ENCODE data around the gene TNFRSF1A.

Gene TNFRSF1A

DNA sequence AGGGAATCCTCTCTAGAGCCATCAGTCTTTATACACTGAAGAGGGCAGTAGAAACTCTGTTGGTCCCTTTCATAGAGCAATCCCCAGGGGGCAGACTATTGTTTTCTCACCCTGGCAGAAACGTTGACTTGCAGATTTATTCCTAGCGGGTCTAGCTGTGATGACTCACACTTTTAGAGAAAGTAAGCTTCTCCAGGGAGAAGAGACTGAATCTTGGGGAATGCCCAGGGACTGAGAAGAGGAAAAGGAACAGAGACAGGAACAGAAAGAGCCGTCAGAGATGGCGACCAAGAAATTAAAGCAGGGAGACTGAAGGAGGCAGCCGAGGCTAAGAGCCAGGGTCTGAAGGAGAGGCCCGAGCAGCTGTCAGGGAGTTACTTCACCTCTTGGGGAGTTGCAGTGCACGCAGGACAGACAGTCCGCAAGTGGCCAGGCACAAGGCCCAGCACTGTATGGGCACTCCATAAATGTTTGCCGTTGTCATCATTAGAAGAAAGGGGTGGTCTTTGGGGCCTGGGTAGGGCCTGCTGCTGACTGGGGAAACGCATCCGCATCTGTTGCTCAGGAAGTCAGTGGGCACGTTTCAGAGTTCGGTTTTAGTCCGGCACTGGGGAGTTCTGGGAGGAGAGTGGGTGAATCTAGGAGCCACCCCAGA is 18.4 kb downstream of the TNFRSF1A start:
- peak; percentile 78 for DNase-seq

DNA sequence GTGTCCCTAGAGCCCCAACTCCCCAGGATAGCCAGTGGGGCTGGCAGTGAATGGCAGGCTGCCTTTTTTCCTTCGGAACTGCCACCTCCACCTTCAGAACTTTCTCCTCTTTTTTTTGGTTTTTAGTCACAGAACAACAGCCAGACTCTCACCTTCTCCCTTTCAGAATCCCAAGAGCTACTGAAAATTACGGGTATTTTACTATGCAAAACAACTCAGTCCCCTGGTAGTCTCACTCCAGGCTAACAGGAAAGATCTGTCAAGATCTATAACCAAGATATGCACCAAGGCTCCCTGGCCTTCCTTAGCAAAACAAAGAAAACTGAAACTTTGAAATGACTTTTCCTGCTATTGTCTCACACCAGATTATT is 18.9 kb downstream of the TNFRSF1A start:
- no peak for DNase-seq

DNA sequence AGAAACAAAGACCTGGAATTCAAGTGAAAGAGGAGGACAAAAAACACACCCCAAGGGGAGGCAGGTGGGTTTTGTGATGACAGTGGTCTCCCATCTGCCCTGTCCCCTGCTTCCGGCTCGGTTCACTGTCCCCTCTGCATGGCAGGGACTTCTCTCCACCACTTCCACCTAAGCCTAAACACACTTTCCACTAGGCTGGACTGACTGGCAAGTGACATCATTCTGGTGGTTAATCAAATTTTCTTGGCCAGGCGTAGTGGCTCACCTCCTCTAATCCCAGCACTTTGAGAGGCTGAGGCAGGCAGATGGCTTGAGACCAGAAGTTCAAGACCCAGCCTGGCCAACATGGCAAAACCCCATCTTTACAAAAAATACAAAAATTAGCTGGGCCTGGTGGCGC is 19.5 kb downstream of the TNFRSF1A start:
- DNase-seq: no peak

DNA sequence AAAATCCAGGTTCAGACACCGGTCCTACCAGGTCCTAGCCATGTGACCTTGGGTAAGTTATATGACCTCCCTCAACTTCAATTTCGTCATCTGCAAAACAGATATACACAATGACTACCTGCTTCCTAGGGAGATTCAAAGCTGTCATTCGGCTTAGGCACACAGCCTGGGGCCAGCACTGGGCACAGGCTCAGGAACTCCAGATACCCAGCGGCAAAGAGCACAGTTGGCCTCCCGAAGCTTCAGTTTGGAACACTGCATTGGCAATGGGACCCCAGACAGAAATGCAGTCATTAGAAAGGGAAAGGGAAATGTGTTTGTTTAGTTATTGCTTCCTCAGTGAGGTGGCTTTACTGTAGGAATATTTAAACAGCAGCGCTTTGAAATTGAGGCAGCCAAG is 20.0 kb downstream of the TNFRSF1A start:
- no peak for DNase-seq

DNA sequence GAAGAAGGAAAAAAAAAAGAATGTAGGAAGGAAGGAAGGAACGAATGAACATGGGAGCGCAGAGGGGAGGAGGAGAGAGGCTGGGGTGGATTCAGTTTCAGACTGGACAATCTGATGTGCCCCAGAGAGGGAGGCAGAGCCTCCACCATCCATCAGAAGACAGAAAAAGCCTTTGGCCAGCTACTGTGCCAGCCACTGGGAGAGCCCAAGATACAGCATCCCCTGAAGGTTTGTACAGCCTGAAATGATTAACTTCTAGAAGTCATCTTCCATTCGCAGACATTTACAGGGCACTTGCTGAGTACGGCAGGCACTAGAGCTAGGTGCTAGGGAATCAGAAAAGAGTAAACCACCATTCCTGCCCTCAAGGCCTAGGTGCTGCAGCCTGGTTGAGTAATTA is 22.4 kb downstream of the TNFRSF1A start:
- DNase-seq: no peak

DNA sequence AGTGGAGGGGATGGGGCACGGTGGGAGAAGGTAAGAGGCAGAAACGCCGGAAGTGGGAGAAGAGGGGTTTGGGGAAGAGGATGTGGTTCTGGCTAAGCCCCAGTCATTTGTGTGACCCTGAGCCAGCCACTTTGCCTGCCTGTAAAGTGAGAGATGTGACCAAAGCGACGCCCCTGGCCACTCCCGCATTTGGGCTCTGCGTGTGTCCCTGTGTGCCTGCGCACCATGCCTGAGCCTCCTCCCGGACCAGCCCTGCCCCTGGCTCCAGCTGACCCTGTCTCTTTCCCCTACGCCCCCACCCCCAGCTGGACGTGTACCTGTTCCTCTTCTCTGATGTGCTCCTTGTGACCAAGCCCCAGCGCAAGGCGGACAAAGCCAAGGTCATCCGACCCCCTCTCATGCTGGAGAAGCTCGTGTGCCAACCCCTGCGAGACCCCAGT is 23.4 kb downstream of the TNFRSF1A start:
- DNase-seq: no peak

DNA sequence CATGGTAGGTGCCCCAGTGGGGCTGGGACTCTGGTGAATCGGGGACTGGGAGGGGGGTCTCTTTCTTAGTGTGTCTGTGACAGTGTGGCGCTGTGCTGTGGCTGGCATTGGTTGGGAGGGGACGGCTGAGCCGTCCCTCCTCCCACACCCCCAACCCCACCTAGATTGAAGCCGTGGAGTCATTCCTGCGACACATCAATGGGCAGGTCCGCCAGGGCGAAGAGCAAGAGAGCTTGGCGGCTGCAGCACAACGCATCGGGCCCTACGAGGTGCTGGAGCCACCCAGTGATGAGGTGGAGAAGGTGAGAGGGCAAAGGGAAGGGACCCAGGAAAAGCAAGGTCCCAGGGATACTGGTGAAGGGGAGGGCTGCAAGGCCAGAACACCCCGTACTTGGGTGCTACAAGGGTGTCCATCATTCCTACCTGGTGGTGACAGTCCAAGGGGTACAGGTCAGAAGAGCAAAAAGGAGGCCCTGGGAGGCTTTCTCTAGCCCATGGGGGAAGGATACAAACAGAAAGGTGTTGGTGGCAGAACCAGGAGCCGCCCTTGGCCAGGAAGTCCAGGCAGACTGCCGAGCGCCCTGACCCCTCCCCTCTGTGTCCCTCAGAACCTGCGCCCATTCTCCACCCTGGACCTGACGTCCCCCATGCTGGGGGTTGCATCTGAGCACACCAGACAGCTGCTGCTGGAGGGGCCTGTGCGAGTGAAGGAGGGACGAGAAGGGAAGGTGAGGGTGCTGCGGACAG is 24.0 kb downstream of the TNFRSF1A start:
- DNase-seq: no peak

DNA sequence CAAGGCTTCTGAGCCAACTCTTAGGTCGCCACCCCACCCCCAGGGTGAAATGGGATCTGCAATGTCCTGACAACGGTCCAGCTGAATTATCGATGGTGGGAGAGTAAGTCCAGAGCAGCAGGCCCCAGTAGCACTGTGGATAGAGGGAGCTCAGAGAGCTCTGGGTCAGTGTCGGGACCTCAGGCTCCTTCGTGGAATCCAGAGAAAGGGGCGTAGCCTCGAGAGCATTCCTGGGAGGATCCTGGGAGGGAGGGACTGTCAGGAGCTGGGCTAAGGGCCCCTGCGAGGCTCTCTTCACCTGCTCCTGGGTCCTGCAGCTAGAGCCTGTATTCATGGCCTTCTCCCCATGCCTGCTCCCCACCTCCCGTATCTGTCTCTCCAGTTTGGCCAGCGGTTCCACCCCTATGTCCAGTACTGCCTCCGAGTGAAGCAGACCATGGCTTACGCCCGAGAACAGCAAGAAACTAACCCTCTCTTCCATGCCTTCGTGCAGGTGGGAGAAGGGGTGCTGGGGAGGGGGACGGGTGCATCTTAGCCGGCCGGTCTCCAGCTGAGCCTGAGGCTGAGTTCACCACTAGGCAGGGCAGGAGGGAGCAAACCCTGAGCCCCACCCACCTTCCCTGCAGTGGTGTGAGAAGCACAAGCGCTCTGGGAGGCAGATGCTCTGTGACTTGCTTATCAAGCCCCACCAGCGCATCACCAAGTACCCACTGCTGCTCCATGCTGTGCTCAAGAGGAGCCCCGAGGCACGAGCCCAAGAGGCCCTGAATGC is 24.8 kb downstream of the TNFRSF1A start:
- no peak for DNase-seq

DNA sequence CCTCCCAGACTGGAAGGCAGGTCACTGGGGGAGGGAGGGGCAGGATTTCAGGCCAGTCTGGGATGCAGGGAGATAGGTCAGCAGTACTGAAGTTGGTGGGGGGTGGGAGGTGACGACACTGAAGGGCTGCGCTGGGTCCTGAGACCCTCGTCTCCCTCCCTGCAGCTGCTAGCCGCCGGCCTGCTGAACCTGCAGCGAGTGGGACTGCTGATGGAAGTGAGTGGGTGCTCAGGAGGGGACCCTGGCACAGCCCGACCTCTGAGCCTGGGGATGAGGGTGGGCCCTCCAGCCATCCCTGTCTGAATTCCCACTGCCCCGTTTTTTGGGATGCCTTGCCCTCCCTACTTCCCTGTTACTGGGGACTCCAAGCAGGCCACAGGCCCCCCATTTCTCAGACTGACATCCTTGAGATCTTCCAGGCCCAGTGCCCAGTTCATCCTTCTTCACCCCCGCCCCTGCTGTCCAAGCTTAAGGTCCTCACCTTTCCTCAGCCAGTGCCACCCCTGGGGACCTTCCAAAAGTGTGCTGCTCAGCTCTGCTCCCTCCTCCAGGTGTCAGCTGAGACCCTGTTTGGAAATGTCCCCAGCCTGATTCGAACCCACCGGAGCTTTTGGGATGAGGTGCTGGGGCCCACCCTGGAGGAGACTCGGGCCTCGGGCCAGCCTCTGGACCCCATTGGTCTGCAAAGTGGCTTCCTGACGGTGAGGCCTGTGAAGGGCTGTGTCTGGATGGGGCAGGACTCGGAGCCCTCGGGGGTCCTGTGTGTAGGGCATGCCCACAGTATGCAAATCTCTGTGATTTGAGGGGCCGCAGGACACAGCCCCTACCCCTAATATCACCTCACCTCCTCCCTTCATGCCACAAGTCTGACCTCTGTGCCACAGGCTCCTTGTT is 25.9 kb downstream of the TNFRSF1A start:
- no peak for DNase-seq

DNA sequence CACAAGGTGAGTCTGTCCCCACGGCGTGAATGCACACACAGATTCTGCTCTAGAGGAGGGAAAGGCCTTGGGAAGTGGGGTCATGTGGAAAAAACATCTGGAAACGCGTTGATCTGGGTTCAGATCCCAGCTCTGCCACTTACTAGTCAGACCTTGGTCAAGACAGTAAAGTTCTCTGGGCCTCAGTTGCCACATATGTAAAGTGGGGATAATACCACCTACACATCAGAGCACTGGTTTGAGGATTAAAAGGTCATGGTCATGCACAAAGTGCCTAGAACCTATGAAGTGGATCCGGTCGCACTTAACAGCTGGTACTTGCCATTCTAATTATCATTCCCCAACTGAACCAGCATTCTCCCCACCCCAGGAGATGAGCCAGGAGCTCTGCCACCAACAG is 26.7 kb downstream of the TNFRSF1A start:
- no peak for DNase-seq

DNA sequence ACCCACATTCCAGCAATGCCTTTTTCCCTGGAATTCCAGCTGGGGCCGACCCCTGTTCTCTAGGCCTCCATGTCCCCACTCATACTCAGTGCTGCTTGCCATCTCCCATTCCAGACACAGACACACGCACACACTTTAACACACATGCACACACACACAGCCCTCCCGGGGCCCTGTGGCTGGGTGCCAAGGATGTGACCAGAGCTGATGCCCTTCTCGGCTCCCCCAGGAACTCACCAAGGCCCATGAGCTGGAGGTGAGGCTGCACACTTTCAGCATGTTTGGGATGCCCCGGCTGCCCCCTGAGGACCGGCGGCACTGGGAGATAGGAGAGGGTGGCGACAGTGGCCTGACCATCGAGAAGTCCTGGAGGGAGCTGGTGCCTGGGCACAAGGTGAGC is 27.1 kb downstream of the TNFRSF1A start:
- no peak for DNase-seq

DNA sequence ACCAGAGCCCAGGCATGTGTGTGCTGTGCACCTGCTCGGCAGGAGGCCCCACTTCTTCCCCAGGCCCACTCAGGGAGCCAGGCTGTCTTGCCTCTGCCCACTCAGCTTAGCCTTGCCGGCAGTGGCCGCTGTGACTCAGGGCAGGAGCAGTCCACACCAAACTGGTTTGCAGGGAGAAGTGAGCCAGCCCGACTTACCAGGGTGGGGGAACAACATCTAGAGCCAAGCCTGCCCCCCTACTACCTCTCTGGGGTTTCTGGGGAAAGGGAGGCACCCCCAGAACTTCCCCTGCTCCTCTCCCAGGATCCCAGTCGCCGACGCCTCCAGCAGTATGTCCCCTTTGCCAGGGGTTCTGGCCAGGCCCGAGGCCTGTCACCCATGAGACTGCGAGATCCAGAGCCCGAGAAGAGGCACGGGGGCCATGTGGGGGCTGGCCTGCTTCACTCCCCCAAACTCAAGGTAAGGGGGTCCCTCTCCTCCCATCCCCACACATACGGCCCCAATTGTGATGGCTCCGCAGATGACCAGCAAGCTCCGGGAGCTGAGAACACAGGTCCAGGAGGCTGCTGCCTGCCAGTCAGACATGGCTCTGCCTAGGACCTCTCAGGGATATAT is 28.4 kb downstream of the TNFRSF1A start:
- no peak for DNase-seq

DNA sequence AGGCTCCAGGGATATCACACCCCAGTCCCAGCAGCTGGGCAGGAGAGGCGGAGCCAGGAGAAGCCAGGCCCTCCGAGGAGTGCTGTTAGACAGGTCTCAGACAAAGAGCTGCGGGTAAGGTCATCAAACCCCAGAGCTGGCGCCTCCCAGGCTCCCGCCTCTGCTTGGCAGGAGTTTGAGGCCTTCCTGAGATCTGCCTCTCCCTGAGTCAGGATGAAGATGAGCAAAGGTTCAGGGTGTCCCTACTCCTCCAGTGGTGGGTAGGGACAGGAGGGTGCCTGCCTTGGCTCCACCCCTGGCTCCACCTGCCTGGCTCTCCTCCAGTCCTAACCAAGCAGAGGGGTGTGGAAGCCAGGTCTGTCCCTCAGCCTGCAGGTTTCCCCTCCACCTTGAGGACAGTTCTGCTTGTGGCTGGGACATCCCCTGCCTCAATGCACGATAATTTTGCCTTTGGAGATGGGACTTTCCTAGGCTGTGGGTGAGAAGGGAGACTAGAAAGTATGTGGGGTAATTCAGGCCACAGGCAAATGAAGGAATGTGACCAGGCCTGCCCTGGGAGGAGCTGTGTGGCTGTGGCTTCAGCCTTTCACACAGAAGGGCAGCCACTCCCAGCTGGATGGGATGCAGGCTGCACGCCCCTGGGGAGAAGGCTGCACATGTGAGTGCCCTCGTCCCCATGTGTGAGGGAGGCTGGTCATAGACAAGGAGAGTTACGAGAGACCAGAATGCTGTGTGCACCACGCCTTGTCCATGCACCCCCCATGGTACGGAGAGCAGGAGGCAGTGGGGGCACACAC is 29.1 kb downstream of the TNFRSF1A start:
- peak; percentile 72 for DNase-seq

DNA sequence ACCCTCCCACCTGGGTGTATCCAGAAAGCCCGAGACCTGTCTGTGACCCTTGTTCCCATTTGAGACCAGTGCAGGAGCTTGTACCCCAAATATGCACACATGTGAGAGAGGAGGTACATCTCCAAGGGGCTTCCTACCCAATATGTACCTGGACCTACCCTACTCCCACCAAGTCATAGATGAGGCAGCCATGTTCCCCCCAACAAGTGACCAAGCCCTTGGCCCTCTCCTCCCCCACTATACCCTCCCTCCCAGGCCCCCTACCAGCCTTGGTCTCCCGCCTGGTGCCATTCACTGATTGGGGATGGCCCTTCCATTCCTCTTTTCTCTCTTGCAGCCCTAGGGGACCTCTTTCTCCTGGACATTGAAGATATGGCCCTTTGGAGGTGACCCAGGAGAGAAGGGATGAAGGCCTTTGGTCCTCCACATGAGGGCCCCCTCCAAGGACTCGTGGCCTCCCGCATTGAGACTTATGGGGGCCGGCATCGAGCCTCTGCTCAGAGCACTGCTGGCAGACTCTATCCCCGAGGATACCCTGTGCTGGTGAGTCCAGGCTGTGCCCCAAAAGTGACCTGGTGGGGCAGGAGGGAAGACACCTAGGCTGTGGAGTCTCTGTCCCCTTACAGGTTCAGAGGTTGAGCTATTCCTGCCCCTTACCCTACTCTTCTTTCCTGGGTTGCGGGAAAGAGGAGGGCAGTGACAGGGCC is 29.9 kb downstream of the TNFRSF1A start:
- DNase-seq: no peak

DNA sequence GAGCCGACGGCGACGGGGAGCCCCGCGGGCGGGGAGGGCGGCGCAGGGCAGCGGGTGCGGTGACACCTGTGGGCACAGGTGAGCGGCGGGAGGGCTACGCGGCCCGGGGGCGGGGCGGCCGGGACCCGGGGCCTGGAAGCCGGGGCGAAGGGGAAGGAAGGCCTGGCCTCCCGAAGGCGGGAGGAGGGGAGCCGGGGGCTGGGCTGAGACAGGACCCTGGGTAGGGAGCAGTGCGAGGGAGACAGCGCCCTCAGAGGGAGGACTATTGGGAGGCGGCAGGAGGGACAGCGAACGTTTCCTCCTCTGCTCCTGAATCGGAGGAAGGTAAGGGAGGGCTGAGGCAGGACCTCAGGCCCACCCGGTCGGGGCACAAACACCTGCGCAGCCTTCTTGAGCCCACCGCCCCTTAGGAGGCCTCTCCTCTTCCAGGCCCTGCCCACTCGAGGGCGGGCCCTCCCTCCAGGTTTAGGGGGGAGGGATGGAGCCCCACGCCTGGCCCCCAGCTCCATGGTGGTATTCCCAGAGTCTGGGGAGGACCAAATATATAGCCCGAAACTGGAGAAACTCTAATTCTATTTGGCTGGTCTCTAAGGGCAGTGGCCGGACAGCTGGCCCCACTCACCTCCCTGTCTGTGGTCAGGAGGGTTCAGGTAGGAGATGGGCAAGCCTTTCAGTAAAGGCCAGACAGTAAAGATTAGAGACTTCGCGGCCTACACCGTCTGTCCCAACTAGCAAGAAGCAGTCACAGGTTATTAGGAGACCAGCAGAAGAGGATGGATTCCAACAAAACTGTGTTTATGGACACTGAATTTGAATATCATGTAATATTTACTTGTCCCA is 30.9 kb downstream of the TNFRSF1A start:
- DNase-seq: peak; percentile 84

DNA sequence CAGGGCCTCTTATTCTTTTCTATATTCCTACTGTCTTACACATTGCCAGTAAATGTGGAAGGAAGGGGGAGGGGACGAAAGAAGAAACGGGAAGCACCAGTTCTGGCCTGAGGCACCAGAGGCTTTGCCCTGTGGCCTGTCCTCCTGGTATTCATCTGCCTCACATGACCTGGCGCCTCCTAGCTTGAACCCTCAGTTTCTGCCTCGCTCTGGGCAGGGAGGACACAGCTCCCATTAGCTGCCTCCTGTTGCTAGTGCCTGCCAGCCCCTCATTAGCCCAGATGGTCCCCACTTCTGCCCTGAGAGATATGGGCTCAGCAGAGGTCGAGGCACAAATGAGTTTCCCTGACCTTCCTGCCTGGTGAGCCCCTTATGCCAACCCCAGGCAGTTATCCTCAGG is 34.3 kb downstream of the TNFRSF1A start:
- no peak for DNase-seq

DNA sequence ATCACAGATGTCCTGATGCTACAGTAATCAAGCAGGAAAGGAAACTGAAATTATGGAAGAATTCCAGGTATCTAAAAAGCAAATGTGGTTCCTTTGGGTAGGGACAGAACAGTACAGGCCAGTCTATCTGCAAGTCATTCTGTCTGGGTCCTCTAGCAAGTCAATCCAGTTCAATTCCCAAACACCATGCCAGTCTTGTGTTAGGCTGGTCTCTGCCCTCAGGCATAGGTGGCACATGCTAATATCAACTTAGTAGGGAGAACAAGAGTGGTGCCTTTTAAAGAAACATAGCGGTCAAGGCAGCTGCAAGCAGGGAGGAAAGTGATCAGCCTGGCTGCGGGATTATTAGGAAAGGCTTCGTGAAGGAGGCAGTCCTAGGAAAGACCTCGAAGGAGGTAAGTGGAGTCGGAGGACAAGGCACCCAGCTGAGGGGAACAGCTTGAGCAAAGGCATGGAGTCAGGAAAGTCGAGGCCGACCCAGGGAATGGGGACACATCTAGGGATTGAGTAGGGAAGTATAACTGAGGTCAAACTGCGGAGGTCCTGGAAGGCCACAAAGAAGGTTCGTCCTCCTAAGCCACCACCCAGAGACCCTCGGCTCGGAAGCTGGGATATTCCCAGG is 35.2 kb downstream of the TNFRSF1A start:
- DNase-seq: no peak

DNA sequence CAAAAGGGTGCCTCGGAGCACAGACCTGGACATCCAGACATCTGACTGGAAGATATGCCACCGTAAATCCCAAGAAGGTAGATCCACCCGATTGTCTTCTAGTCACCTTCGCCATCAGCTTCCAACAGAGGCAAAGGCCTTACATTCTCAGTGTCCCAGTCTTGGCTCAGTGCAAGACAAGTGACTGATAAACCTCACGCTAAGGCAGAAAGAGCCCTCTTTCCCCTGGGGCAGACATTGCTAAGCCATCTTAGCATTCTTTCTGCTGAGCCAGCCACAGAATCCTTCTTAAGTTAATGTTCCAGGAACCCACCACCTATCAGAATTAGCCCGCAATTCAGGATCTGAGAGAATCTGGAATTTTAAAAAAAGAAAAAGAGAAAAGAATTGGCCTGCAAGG is 35.7 kb downstream of the TNFRSF1A start:
- no peak for DNase-seq

DNA sequence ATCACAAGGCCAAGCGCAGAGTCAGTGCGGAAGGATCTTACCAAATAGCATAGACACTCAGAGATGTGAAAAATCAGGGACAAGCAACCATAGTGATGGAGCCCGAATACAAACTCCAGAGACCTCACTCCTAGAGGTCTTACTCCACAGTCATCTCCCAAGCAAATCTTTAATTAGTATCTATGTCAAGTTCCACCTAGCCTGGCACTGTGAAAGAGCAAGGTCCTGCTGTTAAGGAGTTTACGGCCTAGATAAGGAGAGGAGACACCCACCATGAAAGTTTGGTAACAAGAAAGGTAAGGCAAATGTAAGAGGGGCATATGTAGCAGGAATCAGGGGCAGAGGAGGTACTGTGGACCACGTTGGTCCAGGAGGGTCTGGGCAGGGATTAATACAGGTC is 38.8 kb downstream of the TNFRSF1A start:
- no peak for DNase-seq

DNA sequence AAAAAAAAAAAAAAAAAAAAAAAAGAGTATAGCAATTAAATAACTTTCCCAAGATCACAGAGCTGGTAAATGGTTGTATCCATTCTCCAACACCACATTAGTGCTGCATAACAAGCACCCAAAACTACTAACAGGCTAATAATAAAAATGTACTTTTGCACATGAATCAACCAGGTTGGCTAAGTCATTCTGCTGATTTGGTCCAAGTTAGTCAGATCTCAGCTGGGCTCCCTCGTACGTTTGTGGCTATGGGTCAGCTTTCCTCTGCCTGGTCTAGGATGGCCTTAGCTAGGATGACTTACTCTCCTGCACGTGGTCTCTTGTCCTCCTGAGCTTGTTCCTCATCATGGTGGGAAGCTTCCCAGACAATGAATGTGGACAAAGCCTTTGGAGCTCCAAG is 39.3 kb downstream of the TNFRSF1A start:
- no peak for DNase-seq

Data from DMS53 (cell line).